ENCODE measurements around the gene GALNT12. TPM values are rescaled to one million over a fixed set of nuclear protein-coding genes. Genes with fewer than 3 reads are reported as not detected.

Gene GALNT12
- total RNA-seq, 1 donor: 10.1 TPM

DNA sequence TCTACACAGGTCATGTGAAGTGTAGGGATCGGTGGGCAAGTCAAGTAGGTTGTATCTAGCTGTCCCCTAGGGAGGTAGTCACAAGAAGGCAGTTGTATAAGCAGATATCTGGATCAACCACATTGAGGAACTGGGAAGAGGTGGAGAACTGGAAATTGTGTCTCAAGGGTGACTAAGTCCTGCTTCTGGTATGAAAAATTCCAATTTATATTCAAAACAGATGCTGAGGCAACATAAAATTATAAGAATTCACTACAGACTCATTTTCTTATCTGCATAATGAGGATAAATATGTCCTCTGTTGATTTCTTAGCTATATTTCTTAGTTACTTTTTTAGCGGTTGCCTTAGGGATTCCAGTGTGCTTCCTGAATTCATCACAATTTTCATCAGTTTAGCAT lies 46.8 kb downstream of the GALNT12 start:
- no peak for DNase-seq (ENCODE audit: insufficient read length, low spot score, missing footprints)
- H3K4me3 ChIP-seq (ENCODE audit: insufficient read depth, low read length): no peak overlapping the region
- H3K36me3 ChIP-seq (ENCODE audit: insufficient read depth, low read length): no peaks in the 10 kb centered on the region
- H3K9me3 ChIP-seq (ENCODE audit: low read depth, low read length): peaks cover 5% of the 10 kb centered on the region
- no peaks in the 10 kb centered on the region for H4K20me1 ChIP-seq (ENCODE audit: insufficient read depth, low read length)
- H3K4me2 ChIP-seq (ENCODE audit: insufficient read depth, low read length): no peak overlapping the region
- no peaks in the 10 kb centered on the region for H3K4me1 ChIP-seq (ENCODE audit: insufficient read depth, low read length)
- TF ChIP-seq, protein P1, sequence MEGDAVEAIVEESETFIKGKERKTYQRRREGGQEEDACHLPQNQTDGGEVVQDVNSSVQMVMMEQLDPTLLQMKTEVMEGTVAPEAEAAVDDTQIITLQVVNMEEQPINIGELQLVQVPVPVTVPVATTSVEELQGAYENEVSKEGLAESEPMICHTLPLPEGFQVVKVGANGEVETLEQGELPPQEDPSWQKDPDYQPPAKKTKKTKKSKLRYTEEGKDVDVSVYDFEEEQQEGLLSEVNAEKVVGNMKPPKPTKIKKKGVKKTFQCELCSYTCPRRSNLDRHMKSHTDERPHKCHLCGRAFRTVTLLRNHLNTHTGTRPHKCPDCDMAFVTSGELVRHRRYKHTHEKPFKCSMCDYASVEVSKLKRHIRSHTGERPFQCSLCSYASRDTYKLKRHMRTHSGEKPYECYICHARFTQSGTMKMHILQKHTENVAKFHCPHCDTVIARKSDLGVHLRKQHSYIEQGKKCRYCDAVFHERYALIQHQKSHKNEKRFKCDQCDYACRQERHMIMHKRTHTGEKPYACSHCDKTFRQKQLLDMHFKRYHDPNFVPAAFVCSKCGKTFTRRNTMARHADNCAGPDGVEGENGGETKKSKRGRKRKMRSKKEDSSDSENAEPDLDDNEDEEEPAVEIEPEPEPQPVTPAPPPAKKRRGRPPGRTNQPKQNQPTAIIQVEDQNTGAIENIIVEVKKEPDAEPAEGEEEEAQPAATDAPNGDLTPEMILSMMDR (IDR thresholded peaks at IDR 0.05; ENCODE audit: extremely low read depth, low read depth, low read length): no peak
- no peak overlapping the region for H2AFZ ChIP-seq (ENCODE audit: low read length)
- H3K79me2 ChIP-seq (ENCODE audit: insufficient read depth, low read length): no peaks in the 10 kb centered on the region
- no peak overlapping the region for H3K27ac ChIP-seq (ENCODE audit: low read depth, low read length)
- H3K27me3 ChIP-seq (ENCODE audit: insufficient read depth, low read length): peaks cover 9% of the 10 kb centered on the region

DNA sequence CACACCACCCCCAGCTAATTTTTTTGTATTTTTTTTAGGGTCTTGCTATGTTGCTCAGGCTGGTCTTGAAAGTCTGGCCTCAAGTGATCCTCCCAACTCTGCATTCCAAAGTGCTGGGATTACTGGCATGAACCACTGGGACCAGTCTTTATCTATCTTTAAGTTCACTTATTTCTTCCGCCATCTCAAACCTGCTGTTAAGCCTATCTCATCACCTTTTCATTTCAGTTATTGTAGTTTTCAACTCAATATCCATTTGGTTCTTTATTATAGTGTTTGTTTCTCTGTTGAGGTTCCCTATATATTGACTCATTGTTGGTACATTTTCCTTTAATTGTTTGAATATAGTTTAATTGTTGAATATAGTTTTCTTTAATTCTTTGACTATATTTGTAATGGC lies 48.1 kb downstream of the GALNT12 start:
- no peaks in the 10 kb centered on the region for H4K20me1 ChIP-seq (ENCODE audit: insufficient read depth, low read length)
- H3K9me3 ChIP-seq (ENCODE audit: low read depth, low read length): peaks cover 5% of the 10 kb centered on the region
- H3K36me3 ChIP-seq (ENCODE audit: insufficient read depth, low read length): no peaks in the 10 kb centered on the region
- no peak overlapping the region for H3K4me3 ChIP-seq (ENCODE audit: insufficient read depth, low read length)
- H3K27ac ChIP-seq (ENCODE audit: low read depth, low read length): no peak overlapping the region
- no peaks in the 10 kb centered on the region for H3K79me2 ChIP-seq (ENCODE audit: insufficient read depth, low read length)
- no peak overlapping the region for H2AFZ ChIP-seq (ENCODE audit: low read length)
- no peak overlapping the region for H3K4me2 ChIP-seq (ENCODE audit: insufficient read depth, low read length)
- DNase-seq (ENCODE audit: insufficient read length, low spot score, missing footprints): no peak
- peaks cover 15% of the 10 kb centered on the region for H3K27me3 ChIP-seq (ENCODE audit: insufficient read depth, low read length)
- TF ChIP-seq, protein P1 (IDR thresholded peaks at IDR 0.05; ENCODE audit: extremely low read depth, low read depth, low read length): no peak
- H3K4me1 ChIP-seq (ENCODE audit: insufficient read depth, low read length): no peaks in the 10 kb centered on the region

DNA sequence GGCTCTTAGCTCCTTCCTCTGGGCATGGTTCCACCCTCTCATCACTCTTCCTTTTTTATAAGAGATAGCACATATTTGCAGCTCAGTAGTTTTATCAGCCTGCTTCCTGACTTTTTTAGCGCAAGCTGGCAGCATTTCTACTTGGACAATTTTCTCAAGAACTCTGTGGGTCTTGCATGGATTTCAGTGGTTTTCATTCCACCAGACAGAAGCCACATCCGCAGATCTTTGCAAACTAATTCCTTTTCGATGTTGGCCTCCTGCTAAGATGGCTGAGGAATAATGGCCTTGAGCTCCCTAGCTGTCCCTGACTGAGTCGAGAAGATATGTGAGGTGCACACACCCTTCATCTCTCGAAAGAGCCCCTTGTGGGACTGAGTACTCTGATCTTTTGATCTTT lies 49.5 kb downstream of the GALNT12 start:
- Histone ChIP-seq H3K9me3 (ENCODE audit: low read depth, low read length) (peaks cover 5% of the 10 kb centered on the region), H3K27ac (ENCODE audit: low read depth, low read length) (no peak overlapping the region), H3K4me2 (ENCODE audit: insufficient read depth, low read length) (no peak overlapping the region), H3K36me3 (ENCODE audit: insufficient read depth, low read length) (no peaks in the 10 kb centered on the region), H4K20me1 (ENCODE audit: insufficient read depth, low read length) (no peaks in the 10 kb centered on the region), H3K4me3 (ENCODE audit: insufficient read depth, low read length) (no peak overlapping the region), H2AFZ (ENCODE audit: low read length) (no peak overlapping the region), H3K79me2 (ENCODE audit: insufficient read depth, low read length) (no peaks in the 10 kb centered on the region), H3K27me3 (ENCODE audit: insufficient read depth, low read length) (peaks cover 15% of the 10 kb centered on the region), H3K4me1 (ENCODE audit: insufficient read depth, low read length) (peaks cover 9% of the 10 kb centered on the region)
- TF ChIP-seq, protein P1 (IDR thresholded peaks at IDR 0.05; ENCODE audit: extremely low read depth, low read depth, low read length): no peak
- DNase-seq (ENCODE audit: insufficient read length, low spot score, missing footprints): no peak

DNA sequence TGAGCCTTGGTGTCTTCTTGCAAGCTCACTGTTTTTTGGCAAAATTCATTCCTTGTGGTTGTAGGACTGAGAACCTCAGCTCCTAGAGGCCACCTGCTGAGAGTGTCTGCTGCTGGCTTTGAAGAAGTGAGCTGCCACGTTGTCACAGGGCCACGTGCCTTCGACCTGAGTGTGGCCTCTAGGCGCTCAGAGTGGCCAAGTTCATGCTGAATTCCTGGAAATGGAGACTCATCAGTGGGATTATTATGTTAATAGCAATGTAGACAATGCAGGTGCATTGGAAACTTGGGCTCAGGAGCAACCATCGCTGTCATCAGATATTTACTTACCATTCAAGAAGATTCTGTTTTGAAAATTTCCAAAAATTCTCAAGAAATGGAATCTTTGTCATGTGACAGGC lies 52.5 kb downstream of the GALNT12 start:
- peaks cover 22% of the 10 kb centered on the region for H3K27me3 ChIP-seq (ENCODE audit: insufficient read depth, low read length)
- no peaks in the 10 kb centered on the region for H4K20me1 ChIP-seq (ENCODE audit: insufficient read depth, low read length)
- DNase-seq (ENCODE audit: insufficient read length, low spot score, missing footprints): no peak
- peaks cover 19% of the 10 kb centered on the region for H3K4me1 ChIP-seq (ENCODE audit: insufficient read depth, low read length)
- H3K4me3 ChIP-seq (ENCODE audit: insufficient read depth, low read length): no peak overlapping the region
- peaks cover 5% of the 10 kb centered on the region for H3K9me3 ChIP-seq (ENCODE audit: low read depth, low read length)
- H3K79me2 ChIP-seq (ENCODE audit: insufficient read depth, low read length): no peaks in the 10 kb centered on the region
- TF ChIP-seq, protein P1 (IDR thresholded peaks at IDR 0.05; ENCODE audit: extremely low read depth, low read depth, low read length): no peak
- no peak overlapping the region for H3K27ac ChIP-seq (ENCODE audit: low read depth, low read length)
- no peaks in the 10 kb centered on the region for H3K36me3 ChIP-seq (ENCODE audit: insufficient read depth, low read length)
- no peak overlapping the region for H3K4me2 ChIP-seq (ENCODE audit: insufficient read depth, low read length)
- H2AFZ ChIP-seq (ENCODE audit: low read length): no peak overlapping the region

Data from osteoblast (primary cell).